ENCODE data around the gene BOD1. TPM values are rescaled to one million over a fixed set of nuclear protein-coding genes. Genes with fewer than 3 reads are reported as not detected.

BOD1 gene
- total RNA-seq, 2 donors from 2014 or later, result 79.3 to 92.9 TPM

DNA sequence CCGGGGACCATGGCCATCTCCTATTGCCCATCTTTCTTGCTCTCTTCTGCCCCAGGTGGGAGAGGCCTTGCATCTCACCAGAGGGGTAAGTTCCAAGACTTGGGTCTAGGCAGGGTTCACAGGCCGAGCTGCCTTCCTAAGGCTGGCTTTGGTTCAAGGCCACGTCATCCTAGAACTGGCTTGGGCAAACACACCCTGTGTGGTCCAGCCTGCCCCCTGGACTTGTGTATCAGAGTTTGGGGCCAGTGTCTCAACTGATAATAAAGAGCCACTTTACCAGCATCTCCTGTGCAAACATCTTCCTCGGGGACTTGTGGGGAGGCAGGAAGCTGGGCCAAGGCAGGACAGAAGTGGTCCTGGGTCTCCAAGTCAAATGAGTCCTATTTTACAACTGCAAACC is 17.8 kb downstream of the BOD1 start:
- H3K27ac Mint-ChIP-seq, result no peak overlapping the region
- H3K4me3 Mint-ChIP-seq, result no peak overlapping the region
- H3K36me3 Mint-ChIP-seq (ENCODE audit: low read depth), result peaks cover 6% of the 10 kb centered on the region
- H3K9me3 ChIP-seq (ENCODE audit: control insufficient read depth, low read length), result no peaks in the 10 kb centered on the region
- no peak overlapping the region for H3K9ac ChIP-seq (ENCODE audit: extremely low read depth, low read length, poor library complexity, severe bottlenecking)
- DNase-seq, result peak; percentile 27
- no peaks in the 10 kb centered on the region for H3K36me3 ChIP-seq (ENCODE audit: control insufficient read depth, insufficient read depth, low read length)
- WGBS, 2 experiments (ENCODE audit: insufficient coverage in 1 of 2, insufficient read length in 1 of 2), result 89 to 95% methylated on average over 2 to 4 of the region's 4 CpGs
- TF ChIP-seq, protein P1, sequence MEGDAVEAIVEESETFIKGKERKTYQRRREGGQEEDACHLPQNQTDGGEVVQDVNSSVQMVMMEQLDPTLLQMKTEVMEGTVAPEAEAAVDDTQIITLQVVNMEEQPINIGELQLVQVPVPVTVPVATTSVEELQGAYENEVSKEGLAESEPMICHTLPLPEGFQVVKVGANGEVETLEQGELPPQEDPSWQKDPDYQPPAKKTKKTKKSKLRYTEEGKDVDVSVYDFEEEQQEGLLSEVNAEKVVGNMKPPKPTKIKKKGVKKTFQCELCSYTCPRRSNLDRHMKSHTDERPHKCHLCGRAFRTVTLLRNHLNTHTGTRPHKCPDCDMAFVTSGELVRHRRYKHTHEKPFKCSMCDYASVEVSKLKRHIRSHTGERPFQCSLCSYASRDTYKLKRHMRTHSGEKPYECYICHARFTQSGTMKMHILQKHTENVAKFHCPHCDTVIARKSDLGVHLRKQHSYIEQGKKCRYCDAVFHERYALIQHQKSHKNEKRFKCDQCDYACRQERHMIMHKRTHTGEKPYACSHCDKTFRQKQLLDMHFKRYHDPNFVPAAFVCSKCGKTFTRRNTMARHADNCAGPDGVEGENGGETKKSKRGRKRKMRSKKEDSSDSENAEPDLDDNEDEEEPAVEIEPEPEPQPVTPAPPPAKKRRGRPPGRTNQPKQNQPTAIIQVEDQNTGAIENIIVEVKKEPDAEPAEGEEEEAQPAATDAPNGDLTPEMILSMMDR (conservative IDR thresholded peaks at IDR 0.05), result no peak
- H3K4me3 ChIP-seq (ENCODE audit: low read length), result no peak overlapping the region
- H3K4me1 Mint-ChIP-seq, result no peaks in the 10 kb centered on the region
- no peaks in the 10 kb centered on the region for H3K4me1 ChIP-seq (ENCODE audit: control insufficient read depth, insufficient read depth, low read length)
- no peaks in the 10 kb centered on the region for H3K27me3 Mint-ChIP-seq (ENCODE audit: insufficient read depth)
- no peaks in the 10 kb centered on the region for H3K27me3 ChIP-seq (ENCODE audit: control insufficient read depth, insufficient read depth, low read length, poor library complexity, severe bottlenecking)
- H3K27ac ChIP-seq (ENCODE audit: low read depth, low read length), result no peak overlapping the region
- H3K9me3 Mint-ChIP-seq, result peaks cover 6% of the 10 kb centered on the region

DNA sequence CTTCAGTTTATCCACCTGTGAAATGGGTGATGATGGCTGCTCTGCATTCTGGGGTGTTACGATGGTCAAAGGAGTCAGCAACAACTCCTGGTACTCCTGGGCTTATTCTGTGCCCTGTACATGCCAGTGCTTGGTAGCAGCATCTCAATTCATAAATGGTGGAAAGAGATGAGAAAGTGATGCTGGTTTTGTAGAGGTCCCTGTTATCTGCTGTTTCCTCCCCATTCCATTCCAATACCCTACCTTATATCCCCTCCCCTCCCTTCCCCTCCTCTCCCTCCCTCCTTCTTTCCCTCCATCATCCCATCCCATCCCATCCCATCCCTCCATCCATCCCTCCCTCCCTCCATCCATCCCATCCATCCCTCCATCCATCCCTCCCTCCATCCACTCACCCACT is 19.1 kb downstream of the BOD1 start:
- peak; percentile 30 for DNase-seq
- peaks cover 17% of the 10 kb centered on the region for H3K36me3 Mint-ChIP-seq (ENCODE audit: low read depth)
- H3K9ac ChIP-seq (ENCODE audit: extremely low read depth, low read length, poor library complexity, severe bottlenecking), result no peak overlapping the region
- no peaks in the 10 kb centered on the region for H3K4me1 Mint-ChIP-seq
- 71 to 96% methylated on average over 1 of the region's 1 CpG for WGBS, 2 experiments (ENCODE audit: insufficient coverage in 1 of 2, insufficient read length in 1 of 2)
- TF ChIP-seq, protein P1 (conservative IDR thresholded peaks at IDR 0.05), result no peak
- H3K9me3 ChIP-seq (ENCODE audit: control insufficient read depth, low read length), result peaks cover 9% of the 10 kb centered on the region
- no peaks in the 10 kb centered on the region for H3K4me1 ChIP-seq (ENCODE audit: control insufficient read depth, insufficient read depth, low read length)
- H3K27ac Mint-ChIP-seq, result no peak overlapping the region
- H3K27me3 ChIP-seq (ENCODE audit: control insufficient read depth, insufficient read depth, low read length, poor library complexity, severe bottlenecking), result no peaks in the 10 kb centered on the region
- no peak overlapping the region for H3K27ac ChIP-seq (ENCODE audit: low read depth, low read length)
- H3K4me3 Mint-ChIP-seq, result no peak overlapping the region
- no peaks in the 10 kb centered on the region for H3K27me3 Mint-ChIP-seq (ENCODE audit: insufficient read depth)
- H3K36me3 ChIP-seq (ENCODE audit: control insufficient read depth, insufficient read depth, low read length), result no peaks in the 10 kb centered on the region
- H3K9me3 Mint-ChIP-seq, result peaks cover 20% of the 10 kb centered on the region
- H3K4me3 ChIP-seq (ENCODE audit: low read length), result no peak overlapping the region

DNA sequence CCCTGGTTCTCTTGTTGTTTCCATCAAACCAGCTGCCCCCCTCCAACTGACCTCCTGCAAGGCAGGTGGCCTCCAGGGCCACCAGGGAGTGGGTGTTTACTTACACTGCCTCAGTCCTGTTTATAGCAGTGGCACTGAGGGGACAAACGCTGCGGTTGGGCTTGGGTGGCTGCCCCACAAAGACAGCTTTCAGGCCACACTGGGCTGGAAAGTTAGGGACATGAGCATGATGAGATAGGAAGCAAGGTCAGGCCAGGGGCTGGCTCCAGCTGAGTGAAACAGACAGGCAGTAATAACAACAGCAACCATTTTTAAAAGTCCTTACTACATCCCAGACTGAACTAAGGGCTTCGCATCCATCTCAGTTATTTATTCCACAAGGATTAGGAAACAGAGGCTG is 20.6 kb downstream of the BOD1 start:
- WGBS, 2 experiments (ENCODE audit: insufficient coverage in 1 of 2, insufficient read length in 1 of 2), result 88 to 90% methylated on average over 3 of the region's 3 CpGs

More for the DNA sequence above, 20.6 kb downstream of the BOD1 start:
- Mint-ChIP-seq H3K9me3 (peaks cover 34% of the 10 kb centered on the region), H3K4me3 (no peak overlapping the region), H3K27me3 (ENCODE audit: insufficient read depth) (peaks cover 2% of the 10 kb centered on the region), H3K36me3 (ENCODE audit: low read depth) (peaks cover 17% of the 10 kb centered on the region), H3K27ac (peak overlapping the region; percentile 39), H3K4me1 (no peaks in the 10 kb centered on the region)
- DNase-seq, result no peak
- Histone ChIP-seq H3K27me3 (ENCODE audit: control insufficient read depth, insufficient read depth, low read length, poor library complexity, severe bottlenecking) (no peaks in the 10 kb centered on the region), H3K4me3 (ENCODE audit: low read length) (no peak overlapping the region), H3K9ac (ENCODE audit: extremely low read depth, low read length, poor library complexity, severe bottlenecking) (no peak overlapping the region), H3K9me3 (ENCODE audit: control insufficient read depth, low read length) (peaks cover 21% of the 10 kb centered on the region), H3K36me3 (ENCODE audit: control insufficient read depth, insufficient read depth, low read length) (no peaks in the 10 kb centered on the region), H3K27ac (ENCODE audit: low read depth, low read length) (no peak overlapping the region), H3K4me1 (ENCODE audit: control insufficient read depth, insufficient read depth, low read length) (no peaks in the 10 kb centered on the region)
- TF ChIP-seq, protein P1 (conservative IDR thresholded peaks at IDR 0.05), result no peak

Measured in endodermal cell (in vitro differentiated cells).